GM12875 (cell line): ENCODE data around the gene ATP2C2.

Source experiments
- H3K4me3 ChIP-seq: one replicate; pipeline ENCODE4 v1.5.1; 2011; ENCODE audit warnings: low read depth, low read length, control low read depth
- CTCF ChIP-seq: IDR thresholded peaks from 2 replicates; pipeline ENCODE4 v1.5.1; 2011; ENCODE audit warnings: low read depth, mild to moderate bottlenecking, control low read depth, inconsistent platforms, low read length, moderate library complexity, borderline replicate concordance; ENCODE audit not compliant: insufficient read depth

ATP2C2 gene

GRCh38 chr16:84324434-84325262, 43.7 kb upstream of the ATP2C2 start:
- TF ChIP-seq CTCF: no peak
- no peak overlapping the region for H3K4me3 ChIP-seq

- TF ChIP-seq CTCF: no peak
Observed at GRCh38 chr16:84326545-84326944, 41.8 kb upstream of the ATP2C2 start.

GRCh38 chr16:84327926-84328505, 40.3 kb upstream of the ATP2C2 start:
- TF ChIP-seq CTCF: no peak
- H3K4me3 ChIP-seq: no peak overlapping the region

More at GRCh38 chr16:84326545-84326944, 41.8 kb upstream of the ATP2C2 start:
- no peak overlapping the region for H3K4me3 ChIP-seq

GRCh38 chr16:84329016-84329415, 39.3 kb upstream of the ATP2C2 start:
- no peak overlapping the region for H3K4me3 ChIP-seq
- no peak for TF ChIP-seq CTCF

- H3K4me3 ChIP-seq: no peak overlapping the region
- TF ChIP-seq CTCF: no peak
Observed at GRCh38 chr16:84329843-84330684, 38.3 kb upstream of the ATP2C2 start.

- no peak for TF ChIP-seq CTCF
- H3K4me3 ChIP-seq: no peak overlapping the region
Observed at GRCh38 chr16:84330685-84331050, 37.7 kb upstream of the ATP2C2 start.
